Mucosa of rectum (tissue), 2 donors: ENCODE results near the gene PDZD2.
"Not testable (repeated sequence)": the region's sequence is repeated elsewhere in the genome, so short reads cannot be mapped to it uniquely, and the experiment has no call there.

Source experiments
- H3K27ac ChIP-seq, 2 donors: one replicate each; pipeline ENCODE4 v1.7.0; 2013; ENCODE audit warnings: inconsistent platforms in 2 of 2, low read depth in 2 of 2, low read length in 2 of 2
- H3K27me3 ChIP-seq, 2 donors: one replicate each; pipeline ENCODE4 v1.7.0; 2013; ENCODE audit warnings: low read length in 2 of 2; ENCODE audit not compliant: control insufficient read depth in 2 of 2, insufficient read depth in 2 of 2
- H3K36me3 ChIP-seq, 2 donors: one replicate each; pipeline ENCODE4 v1.7.0; 2013; ENCODE audit warnings: low read length in 2 of 2; ENCODE audit not compliant: control insufficient read depth in 2 of 2, insufficient read depth in 2 of 2
- H3K4me1 ChIP-seq, 2 donors: one replicate each; pipeline ENCODE4 v1.7.0; 2013; ENCODE audit warnings: low read length in 2 of 2, mild to moderate bottlenecking in 1 of 2; ENCODE audit not compliant: control insufficient read depth in 2 of 2, insufficient read depth in 2 of 2
- H3K4me3 ChIP-seq, 2 donors: one replicate each; pipeline ENCODE4 v1.7.0; 2013; ENCODE audit warnings: low read length in 2 of 2
- H3K9ac ChIP-seq, 2 donors: one replicate each; pipeline ENCODE4 v1.7.0; 2013; ENCODE audit warnings: low read length in 2 of 2, low read depth in 1 of 2, mild to moderate bottlenecking in 1 of 2
- H3K9me3 ChIP-seq, 2 donors: one replicate each; pipeline ENCODE4 v1.7.0; 2013; ENCODE audit warnings: low read length in 2 of 2; ENCODE audit not compliant: control insufficient read depth in 2 of 2
- donor health status: healthy.
- donor health status: Normal muscosa, but diverticular disease.

The PDZD2 gene

GRCh38 chr5:31965227-31965626 lies 326.3 kb downstream of the PDZD2 start:
- Histone ChIP-seq H3K27me3 (no peaks in the 10 kb centered on the region), H3K4me1 (no peaks in the 10 kb centered on the region), H3K36me3 (no peaks in the 10 kb centered on the region), H3K9me3 (no peaks in the 10 kb centered on the region), H3K9ac (no peak overlapping the region), H3K27ac (no peak overlapping the region), H3K4me3 (no peak overlapping the region)

- H3K9me3 ChIP-seq: no peaks in the 10 kb centered on the region
- no peak overlapping the region for H3K9ac ChIP-seq
- H3K27ac ChIP-seq: no peak overlapping the region
- H3K4me1 ChIP-seq: no peaks in the 10 kb centered on the region
- H3K36me3 ChIP-seq: no peaks in the 10 kb centered on the region
- no peak overlapping the region for H3K4me3 ChIP-seq
- H3K27me3 ChIP-seq: no peaks in the 10 kb centered on the region
Observed at GRCh38 chr5:31966936-31967335, 328.0 kb downstream of the PDZD2 start.

GRCh38 chr5:31967461-31967860 lies 328.5 kb downstream of the PDZD2 start:
- no peak overlapping the region for H3K27ac ChIP-seq
- H3K4me1 ChIP-seq: no peaks in the 10 kb centered on the region
- H3K27me3 ChIP-seq: no peaks in the 10 kb centered on the region
- H3K9ac ChIP-seq: no peak overlapping the region
- H3K36me3 ChIP-seq: no peaks in the 10 kb centered on the region
- H3K4me3 ChIP-seq: no peak overlapping the region
- no peaks in the 10 kb centered on the region for H3K9me3 ChIP-seq

- no peaks in the 10 kb centered on the region for H3K36me3 ChIP-seq
- H3K4me3 ChIP-seq: no peak overlapping the region
- H3K9ac ChIP-seq: no peak overlapping the region
- H3K27ac ChIP-seq: no peak overlapping the region
- no peaks in the 10 kb centered on the region for H3K4me1 ChIP-seq
- H3K27me3 ChIP-seq: no peaks in the 10 kb centered on the region
- H3K9me3 ChIP-seq: no peaks in the 10 kb centered on the region
Observed at GRCh38 chr5:31972558-31972957, 333.6 kb downstream of the PDZD2 start.

- H3K9me3 ChIP-seq, H3K4me3 ChIP-seq, H3K9ac ChIP-seq, H3K36me3 ChIP-seq, H3K27ac ChIP-seq, H3K4me1 ChIP-seq, H3K27me3 ChIP-seq: not testable (repeated sequence)
Observed at GRCh38 chr5:31975189-31975612, 336.3 kb downstream of the PDZD2 start.

GRCh38 chr5:31976169-31976568 lies 337.2 kb downstream of the PDZD2 start:
- no peaks in the 10 kb centered on the region for H3K4me1 ChIP-seq
- no peaks in the 10 kb centered on the region for H3K36me3 ChIP-seq
- no peaks in the 10 kb centered on the region for H3K9me3 ChIP-seq
- no peak overlapping the region for H3K4me3 ChIP-seq
- H3K27me3 ChIP-seq: no peaks in the 10 kb centered on the region
- H3K27ac ChIP-seq: no peak overlapping the region
- H3K9ac ChIP-seq: no peak overlapping the region

- H3K9me3 ChIP-seq: no peaks in the 10 kb centered on the region
- H3K36me3 ChIP-seq: no peaks in the 10 kb centered on the region
- H3K27ac ChIP-seq: no peak overlapping the region
- no peak overlapping the region for H3K4me3 ChIP-seq
- no peak overlapping the region for H3K9ac ChIP-seq
- no peaks in the 10 kb centered on the region for H3K27me3 ChIP-seq
- H3K4me1 ChIP-seq: no peaks in the 10 kb centered on the region
Observed at GRCh38 chr5:31981361-31981945, 342.5 kb downstream of the PDZD2 start.

- Histone ChIP-seq H3K27me3 (no peaks in the 10 kb centered on the region), H3K36me3 (no peaks in the 10 kb centered on the region), H3K4me3 (no peak overlapping the region), H3K9me3 (no peaks in the 10 kb centered on the region), H3K4me1 (no peaks in the 10 kb centered on the region), H3K27ac (no peak overlapping the region), H3K9ac (no peak overlapping the region)
Observed at GRCh38 chr5:31982027-31982426, 343.1 kb downstream of the PDZD2 start.

- Histone ChIP-seq H3K4me3 (no peak overlapping the region), H3K36me3 (no peaks in the 10 kb centered on the region), H3K27me3 (no peaks in the 10 kb centered on the region), H3K27ac (no peak overlapping the region), H3K9me3 (no peaks in the 10 kb centered on the region), H3K9ac (no peak overlapping the region), H3K4me1 (no peaks in the 10 kb centered on the region)
Observed at GRCh38 chr5:31982621-31983020, 343.7 kb downstream of the PDZD2 start.

GRCh38 chr5:31983851-31984250 lies 344.9 kb downstream of the PDZD2 start:
- no peak overlapping the region for H3K27ac ChIP-seq
- H3K27me3 ChIP-seq: no peaks in the 10 kb centered on the region
- no peaks in the 10 kb centered on the region for H3K4me1 ChIP-seq
- no peaks in the 10 kb centered on the region for H3K36me3 ChIP-seq
- H3K9ac ChIP-seq: no peak overlapping the region
- no peaks in the 10 kb centered on the region for H3K9me3 ChIP-seq
- H3K4me3 ChIP-seq: no peak overlapping the region

GRCh38 chr5:31984691-31985090 lies 345.8 kb downstream of the PDZD2 start:
- Histone ChIP-seq H3K9ac (no peak overlapping the region), H3K27ac (no peak overlapping the region), H3K4me3 (no peak overlapping the region), H3K9me3 (no peaks in the 10 kb centered on the region), H3K36me3 (no peaks in the 10 kb centered on the region), H3K4me1 (no peaks in the 10 kb centered on the region), H3K27me3 (no peaks in the 10 kb centered on the region)
